COLO668 (cell line): Measurements from ENCODE around the gene MOXD1.

Source experiments
- DNase-seq: peaks from one replicate; lab custom pipeline; 2025; ENCODE audit not compliant: unreplicated experiment; lab: John Stamatoyannopoulos, UW

Gene MOXD1

DNA sequence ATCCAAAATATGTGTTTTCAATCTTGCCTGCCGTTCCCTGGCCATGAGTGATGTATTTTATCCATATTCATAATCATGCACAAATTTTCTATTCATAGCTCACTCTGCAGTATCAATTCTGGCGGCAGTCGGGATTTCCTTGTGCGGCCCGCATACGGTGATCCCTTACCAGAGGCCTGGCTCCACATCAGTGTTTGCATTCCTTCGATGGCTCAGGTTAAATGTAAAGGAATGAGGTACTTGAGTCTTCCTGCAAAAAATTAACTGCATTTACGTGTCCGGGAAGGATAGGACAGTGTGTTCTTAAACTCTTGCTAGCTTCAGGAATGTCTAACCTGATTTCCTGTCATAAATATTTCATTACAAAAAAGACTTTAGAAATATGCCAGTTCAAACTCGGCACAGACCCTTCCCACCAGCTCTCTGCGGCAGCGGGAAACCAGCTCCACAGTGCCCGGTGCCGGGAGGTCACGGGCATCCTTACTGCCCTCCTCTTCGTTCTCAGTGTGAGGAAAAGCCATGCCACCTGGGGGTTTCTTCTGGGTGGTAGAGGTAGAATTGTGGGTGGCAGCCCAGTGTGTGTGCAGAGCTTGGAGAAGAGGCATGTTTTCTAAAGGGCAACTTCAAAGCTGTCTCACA is 154.5 kb downstream of the MOXD1 start:
- DNase-seq, result no peak

DNA sequence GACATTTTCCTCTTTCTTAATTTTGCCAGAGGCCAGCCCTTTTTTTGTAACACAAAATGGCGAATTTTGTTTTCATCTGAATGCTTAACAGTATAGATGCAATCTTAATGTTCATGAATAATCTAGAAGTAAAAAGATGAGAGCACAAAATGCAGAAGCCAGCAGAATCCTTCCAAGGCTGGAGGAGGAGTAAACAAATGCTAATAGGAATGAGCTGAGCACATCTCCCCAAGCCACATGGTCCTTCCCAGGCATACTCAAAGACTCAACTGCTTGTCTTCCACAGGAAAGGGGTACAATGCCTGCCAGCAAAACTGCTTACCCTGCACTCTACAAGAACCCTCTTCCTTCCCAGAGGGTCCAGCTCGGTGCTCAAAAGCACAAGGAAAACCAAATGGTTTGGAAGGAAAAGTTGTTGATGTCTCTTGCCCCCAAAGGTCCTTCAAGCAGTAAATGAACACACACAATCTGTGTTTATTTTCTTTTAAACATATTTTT is 155.1 kb downstream of the MOXD1 start:
- no peak for DNase-seq
